ENCODE data around the gene KIF5A. TPM values are rescaled to one million over a fixed set of nuclear protein-coding genes. Genes with fewer than 3 reads are reported as not detected.
A peak's percentile ranks its signal among the peaks of the same experiment; 100 is the strongest.

The KIF5A gene
- total and polyA plus RNA-seq, 2 of the 13 experiments (the other 11 are each of a cell fraction or from before 2014, with no cell fraction given), result 1.6 to 11.9 TPM

- TF ChIP-seq, protein P1, sequence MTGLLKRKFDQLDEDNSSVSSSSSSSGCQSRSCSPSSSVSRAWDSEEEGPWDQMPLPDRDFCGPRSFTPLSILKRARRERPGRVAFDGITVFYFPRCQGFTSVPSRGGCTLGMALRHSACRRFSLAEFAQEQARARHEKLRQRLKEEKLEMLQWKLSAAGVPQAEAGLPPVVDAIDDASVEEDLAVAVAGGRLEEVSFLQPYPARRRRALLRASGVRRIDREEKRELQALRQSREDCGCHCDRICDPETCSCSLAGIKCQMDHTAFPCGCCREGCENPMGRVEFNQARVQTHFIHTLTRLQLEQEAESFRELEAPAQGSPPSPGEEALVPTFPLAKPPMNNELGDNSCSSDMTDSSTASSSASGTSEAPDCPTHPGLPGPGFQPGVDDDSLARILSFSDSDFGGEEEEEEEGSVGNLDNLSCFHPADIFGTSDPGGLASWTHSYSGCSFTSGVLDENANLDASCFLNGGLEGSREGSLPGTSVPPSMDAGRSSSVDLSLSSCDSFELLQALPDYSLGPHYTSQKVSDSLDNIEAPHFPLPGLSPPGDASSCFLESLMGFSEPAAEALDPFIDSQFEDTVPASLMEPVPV (CRISPR knock-in tag; IDR thresholded peaks at IDR 0.05), result no peak
- TF ChIP-seq ZNF782 (CRISPR knock-in tag; IDR thresholded peaks at IDR 0.05; ENCODE audit: borderline replicate concordance), result no peak
- TF ChIP-seq, protein P2, sequence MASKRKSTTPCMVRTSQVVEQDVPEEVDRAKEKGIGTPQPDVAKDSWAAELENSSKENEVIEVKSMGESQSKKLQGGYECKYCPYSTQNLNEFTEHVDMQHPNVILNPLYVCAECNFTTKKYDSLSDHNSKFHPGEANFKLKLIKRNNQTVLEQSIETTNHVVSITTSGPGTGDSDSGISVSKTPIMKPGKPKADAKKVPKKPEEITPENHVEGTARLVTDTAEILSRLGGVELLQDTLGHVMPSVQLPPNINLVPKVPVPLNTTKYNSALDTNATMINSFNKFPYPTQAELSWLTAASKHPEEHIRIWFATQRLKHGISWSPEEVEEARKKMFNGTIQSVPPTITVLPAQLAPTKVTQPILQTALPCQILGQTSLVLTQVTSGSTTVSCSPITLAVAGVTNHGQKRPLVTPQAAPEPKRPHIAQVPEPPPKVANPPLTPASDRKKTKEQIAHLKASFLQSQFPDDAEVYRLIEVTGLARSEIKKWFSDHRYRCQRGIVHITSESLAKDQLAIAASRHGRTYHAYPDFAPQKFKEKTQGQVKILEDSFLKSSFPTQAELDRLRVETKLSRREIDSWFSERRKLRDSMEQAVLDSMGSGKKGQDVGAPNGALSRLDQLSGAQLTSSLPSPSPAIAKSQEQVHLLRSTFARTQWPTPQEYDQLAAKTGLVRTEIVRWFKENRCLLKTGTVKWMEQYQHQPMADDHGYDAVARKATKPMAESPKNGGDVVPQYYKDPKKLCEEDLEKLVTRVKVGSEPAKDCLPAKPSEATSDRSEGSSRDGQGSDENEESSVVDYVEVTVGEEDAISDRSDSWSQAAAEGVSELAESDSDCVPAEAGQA (IDR thresholded peaks at IDR 0.05; ENCODE audit: low read depth), result no peak
- TF ChIP-seq, protein P2 (CRISPR knock-in tag; IDR thresholded peaks at IDR 0.05; ENCODE audit: borderline replicate concordance), result 0 out of 2 replicates have a peak, but pooled peaks have one; percentile 25
- no peak for TF ChIP-seq ZNF839 (CRISPR knock-in tag; IDR thresholded peaks at IDR 0.05; ENCODE audit: borderline replicate concordance)
- no peak for TF ChIP-seq PCBP1 (IDR thresholded peaks at IDR 0.05; ENCODE audit: borderline replicate concordance, low read depth, low read length)
- no peak for TF ChIP-seq KIAA2018 (CRISPR knock-in tag; IDR thresholded peaks at IDR 0.05; ENCODE audit: borderline replicate concordance)
- no peak for TF ChIP-seq ZSCAN5A (CRISPR knock-in tag; IDR thresholded peaks at IDR 0.05; ENCODE audit: borderline replicate concordance)
- no peak for TF ChIP-seq ZNF629 (CRISPR knock-in tag; conservative IDR thresholded peaks at IDR 0.05)
- no peak for TF ChIP-seq ZNF570 (CRISPR knock-in tag; IDR thresholded peaks at IDR 0.05; ENCODE audit: borderline replicate concordance)
These were observed 61.4 kb downstream of the KIF5A start, which contains the start of gene ARHGEF25 (continued) for GRCh38 chr12:57611108-57611826.
